Measurements from ENCODE around the gene MYMK.

MYMK gene

DNA sequence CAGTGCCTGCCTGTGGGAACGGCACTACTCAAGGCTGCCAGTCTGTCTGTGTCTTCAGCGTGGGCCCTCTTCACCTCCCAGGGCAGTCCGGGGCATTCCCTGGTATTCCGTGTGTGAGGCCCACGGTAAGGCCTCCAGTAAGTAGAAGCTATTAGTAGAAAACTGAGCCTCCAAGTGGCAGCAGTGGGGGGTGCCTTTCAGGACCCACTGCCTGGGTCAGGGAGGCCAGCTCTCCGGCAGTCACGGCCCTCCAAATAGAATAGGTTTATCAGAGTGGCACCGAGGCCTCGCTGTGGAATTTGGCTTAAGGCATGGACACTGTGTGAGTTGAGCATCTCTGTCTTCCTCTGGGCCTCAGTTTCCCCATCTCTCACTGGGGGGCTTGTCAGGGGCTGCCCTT lies 32.8 kb upstream of the MYMK start:
- TF ChIP-seq ARNTL (CRISPR knock-in tag; IDR thresholded peaks at IDR 0.05; ENCODE audit: borderline replicate concordance, low read depth) (no peak), ZNF70 (CRISPR knock-in tag; IDR thresholded peaks at IDR 0.05) (no peak), TCF4 (CRISPR knock-in tag; IDR thresholded peaks at IDR 0.05; ENCODE audit: borderline replicate concordance) (no peak), ZC3H10 (CRISPR knock-in tag; IDR thresholded peaks at IDR 0.05) (no peak), ZNF8 (CRISPR knock-in tag; IDR thresholded peaks at IDR 0.05) (no peak), SNAI2 (CRISPR knock-in tag; IDR thresholded peaks at IDR 0.05) (no peak), BACH2 (CRISPR knock-in tag; IDR thresholded peaks at IDR 0.05; ENCODE audit: borderline replicate concordance) (no peak)
- TF ChIP-seq, protein P1, sequence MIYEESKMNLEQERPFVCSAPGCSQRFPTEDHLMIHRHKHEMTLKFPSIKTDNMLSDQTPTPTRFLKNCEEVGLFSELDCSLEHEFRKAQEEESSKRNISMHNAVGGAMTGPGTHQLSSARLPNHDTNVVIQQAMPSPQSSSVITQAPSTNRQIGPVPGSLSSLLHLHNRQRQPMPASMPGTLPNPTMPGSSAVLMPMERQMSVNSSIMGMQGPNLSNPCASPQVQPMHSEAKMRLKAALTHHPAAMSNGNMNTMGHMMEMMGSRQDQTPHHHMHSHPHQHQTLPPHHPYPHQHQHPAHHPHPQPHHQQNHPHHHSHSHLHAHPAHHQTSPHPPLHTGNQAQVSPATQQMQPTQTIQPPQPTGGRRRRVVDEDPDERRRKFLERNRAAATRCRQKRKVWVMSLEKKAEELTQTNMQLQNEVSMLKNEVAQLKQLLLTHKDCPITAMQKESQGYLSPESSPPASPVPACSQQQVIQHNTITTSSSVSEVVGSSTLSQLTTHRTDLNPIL (CRISPR knock-in tag; IDR thresholded peaks at IDR 0.05; ENCODE audit: low read depth) = no peak
- TF ChIP-seq, protein P2, sequence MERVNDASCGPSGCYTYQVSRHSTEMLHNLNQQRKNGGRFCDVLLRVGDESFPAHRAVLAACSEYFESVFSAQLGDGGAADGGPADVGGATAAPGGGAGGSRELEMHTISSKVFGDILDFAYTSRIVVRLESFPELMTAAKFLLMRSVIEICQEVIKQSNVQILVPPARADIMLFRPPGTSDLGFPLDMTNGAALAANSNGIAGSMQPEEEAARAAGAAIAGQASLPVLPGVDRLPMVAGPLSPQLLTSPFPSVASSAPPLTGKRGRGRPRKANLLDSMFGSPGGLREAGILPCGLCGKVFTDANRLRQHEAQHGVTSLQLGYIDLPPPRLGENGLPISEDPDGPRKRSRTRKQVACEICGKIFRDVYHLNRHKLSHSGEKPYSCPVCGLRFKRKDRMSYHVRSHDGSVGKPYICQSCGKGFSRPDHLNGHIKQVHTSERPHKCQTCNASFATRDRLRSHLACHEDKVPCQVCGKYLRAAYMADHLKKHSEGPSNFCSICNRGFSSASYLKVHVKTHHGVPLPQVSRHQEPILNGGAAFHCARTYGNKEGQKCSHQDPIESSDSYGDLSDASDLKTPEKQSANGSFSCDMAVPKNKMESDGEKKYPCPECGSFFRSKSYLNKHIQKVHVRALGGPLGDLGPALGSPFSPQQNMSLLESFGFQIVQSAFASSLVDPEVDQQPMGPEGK (CRISPR knock-in tag; IDR thresholded peaks at IDR 0.05; ENCODE audit: borderline replicate concordance) = no peak
- TF ChIP-seq, protein P3, sequence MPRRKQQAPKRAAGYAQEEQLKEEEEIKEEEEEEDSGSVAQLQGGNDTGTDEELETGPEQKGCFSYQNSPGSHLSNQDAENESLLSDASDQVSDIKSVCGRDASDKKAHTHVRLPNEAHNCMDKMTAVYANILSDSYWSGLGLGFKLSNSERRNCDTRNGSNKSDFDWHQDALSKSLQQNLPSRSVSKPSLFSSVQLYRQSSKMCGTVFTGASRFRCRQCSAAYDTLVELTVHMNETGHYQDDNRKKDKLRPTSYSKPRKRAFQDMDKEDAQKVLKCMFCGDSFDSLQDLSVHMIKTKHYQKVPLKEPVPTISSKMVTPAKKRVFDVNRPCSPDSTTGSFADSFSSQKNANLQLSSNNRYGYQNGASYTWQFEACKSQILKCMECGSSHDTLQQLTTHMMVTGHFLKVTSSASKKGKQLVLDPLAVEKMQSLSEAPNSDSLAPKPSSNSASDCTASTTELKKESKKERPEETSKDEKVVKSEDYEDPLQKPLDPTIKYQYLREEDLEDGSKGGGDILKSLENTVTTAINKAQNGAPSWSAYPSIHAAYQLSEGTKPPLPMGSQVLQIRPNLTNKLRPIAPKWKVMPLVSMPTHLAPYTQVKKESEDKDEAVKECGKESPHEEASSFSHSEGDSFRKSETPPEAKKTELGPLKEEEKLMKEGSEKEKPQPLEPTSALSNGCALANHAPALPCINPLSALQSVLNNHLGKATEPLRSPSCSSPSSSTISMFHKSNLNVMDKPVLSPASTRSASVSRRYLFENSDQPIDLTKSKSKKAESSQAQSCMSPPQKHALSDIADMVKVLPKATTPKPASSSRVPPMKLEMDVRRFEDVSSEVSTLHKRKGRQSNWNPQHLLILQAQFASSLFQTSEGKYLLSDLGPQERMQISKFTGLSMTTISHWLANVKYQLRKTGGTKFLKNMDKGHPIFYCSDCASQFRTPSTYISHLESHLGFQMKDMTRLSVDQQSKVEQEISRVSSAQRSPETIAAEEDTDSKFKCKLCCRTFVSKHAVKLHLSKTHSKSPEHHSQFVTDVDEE (CRISPR knock-in tag; IDR thresholded peaks at IDR 0.05) = no peak
- ATAC-seq = no peak

DNA sequence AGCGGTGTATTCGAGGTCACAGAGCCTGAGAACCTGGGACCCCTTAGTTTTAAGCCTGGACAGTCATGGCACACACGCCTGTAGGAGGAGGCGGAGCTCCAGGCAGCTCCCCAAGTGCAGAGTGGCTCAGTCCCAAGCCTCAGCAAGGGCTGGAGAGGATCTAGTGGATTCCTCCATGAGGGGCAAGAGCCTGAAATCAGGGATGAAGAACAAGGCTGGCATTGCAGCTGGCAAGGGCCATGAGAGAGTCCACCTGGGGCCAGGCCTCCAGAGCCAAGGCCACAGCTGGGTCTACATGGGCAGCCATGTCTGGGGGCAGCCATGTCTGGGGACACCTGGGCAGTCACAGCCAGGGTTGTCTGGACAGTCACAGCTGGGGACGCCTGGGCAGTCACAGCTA lies 31.6 kb upstream of the MYMK start:
- TF ChIP-seq, protein P2 (CRISPR knock-in tag; IDR thresholded peaks at IDR 0.05; ENCODE audit: borderline replicate concordance) = no peak
- no peak for TF ChIP-seq OSR1 (CRISPR knock-in tag; IDR thresholded peaks at IDR 0.05)
- TF ChIP-seq RARB (CRISPR knock-in tag; IDR thresholded peaks at IDR 0.05) = no peak
- no peak for TF ChIP-seq GLIS3 (CRISPR knock-in tag; IDR thresholded peaks at IDR 0.05)
- TF ChIP-seq ARNTL (CRISPR knock-in tag; IDR thresholded peaks at IDR 0.05; ENCODE audit: borderline replicate concordance, low read depth) = no peak
- TF ChIP-seq SNAI2 (CRISPR knock-in tag; IDR thresholded peaks at IDR 0.05) = no peak
- no peak for TF ChIP-seq TOX (CRISPR knock-in tag; IDR thresholded peaks at IDR 0.05; ENCODE audit: borderline replicate concordance)
- TF ChIP-seq TCF4 (CRISPR knock-in tag; IDR thresholded peaks at IDR 0.05; ENCODE audit: borderline replicate concordance) = no peak
- no peak for TF ChIP-seq CSDC2 (CRISPR knock-in tag; IDR thresholded peaks at IDR 0.05)
- TF ChIP-seq ZNF8 (CRISPR knock-in tag; IDR thresholded peaks at IDR 0.05) = no peak
- ATAC-seq = no peak

DNA sequence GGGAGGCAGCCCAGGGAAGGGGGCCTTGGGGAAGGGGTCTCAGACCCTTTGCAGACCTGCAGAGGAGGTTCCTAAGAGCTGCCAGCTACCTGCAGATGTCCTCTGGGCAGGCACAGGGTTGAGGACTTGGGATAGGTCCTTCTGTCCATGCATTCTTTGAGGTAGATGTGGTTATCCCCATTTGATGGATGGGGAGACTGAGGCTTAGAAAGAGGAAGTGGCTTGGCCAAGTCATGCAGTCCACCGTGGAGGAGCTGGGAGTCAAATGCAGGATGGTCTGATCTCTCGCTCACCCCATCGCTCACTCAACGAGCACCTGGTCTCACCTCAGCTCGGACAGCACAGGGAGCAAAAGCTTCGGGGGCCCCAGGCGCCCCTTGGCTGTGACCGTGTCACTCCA lies 30.0 kb upstream of the MYMK start:
- no peak for ATAC-seq
- no peak for TF ChIP-seq BACH2 (CRISPR knock-in tag; IDR thresholded peaks at IDR 0.05; ENCODE audit: borderline replicate concordance)

DNA sequence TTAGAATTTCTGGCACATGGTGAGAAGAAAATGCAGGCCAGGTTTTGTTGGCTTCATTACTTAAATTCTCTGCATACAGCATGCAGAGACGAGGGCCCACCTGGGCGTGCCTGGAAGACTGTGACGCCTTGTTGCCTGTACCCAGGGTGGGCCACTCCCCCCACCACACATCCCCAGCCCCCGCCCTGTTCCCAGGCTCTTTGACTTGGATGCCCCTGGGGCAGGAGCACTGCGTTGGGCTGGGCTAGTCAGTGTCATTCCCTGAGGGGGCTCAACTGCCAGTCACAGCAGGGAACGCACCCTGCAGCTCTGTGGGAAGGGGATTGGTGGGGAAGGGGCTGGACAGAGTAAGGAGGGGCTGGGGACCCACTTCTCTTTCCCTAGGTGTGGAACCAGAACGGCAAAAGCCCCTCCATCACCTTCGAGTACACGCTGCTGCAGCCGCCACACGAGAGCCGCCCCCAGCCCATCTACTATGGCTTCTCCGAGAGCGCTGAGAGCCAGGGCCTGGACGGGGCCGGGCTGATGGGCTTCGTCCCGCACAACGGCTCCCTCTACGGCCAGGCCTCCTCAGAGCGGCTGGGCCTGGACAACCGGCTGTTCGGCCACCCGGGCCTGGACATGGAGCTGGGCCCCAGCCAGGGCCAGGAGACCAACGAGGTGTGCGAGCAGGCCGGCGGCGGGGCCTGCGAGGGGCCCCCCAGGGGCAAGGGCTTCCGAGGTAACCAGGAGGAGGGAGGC lies 29.4 kb upstream of the MYMK start:
- TF ChIP-seq, protein P4, sequence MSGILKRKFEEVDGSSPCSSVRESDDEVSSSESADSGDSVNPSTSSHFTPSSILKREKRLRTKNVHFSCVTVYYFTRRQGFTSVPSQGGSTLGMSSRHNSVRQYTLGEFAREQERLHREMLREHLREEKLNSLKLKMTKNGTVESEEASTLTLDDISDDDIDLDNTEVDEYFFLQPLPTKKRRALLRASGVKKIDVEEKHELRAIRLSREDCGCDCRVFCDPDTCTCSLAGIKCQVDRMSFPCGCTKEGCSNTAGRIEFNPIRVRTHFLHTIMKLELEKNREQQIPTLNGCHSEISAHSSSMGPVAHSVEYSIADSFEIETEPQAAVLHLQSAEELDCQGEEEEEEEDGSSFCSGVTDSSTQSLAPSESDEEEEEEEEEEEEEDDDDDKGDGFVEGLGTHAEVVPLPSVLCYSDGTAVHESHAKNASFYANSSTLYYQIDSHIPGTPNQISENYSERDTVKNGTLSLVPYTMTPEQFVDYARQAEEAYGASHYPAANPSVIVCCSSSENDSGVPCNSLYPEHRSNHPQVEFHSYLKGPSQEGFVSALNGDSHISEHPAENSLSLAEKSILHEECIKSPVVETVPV (CRISPR knock-in tag; IDR thresholded peaks at IDR 0.05) = no peak
- TF ChIP-seq TCF4 (CRISPR knock-in tag; IDR thresholded peaks at IDR 0.05; ENCODE audit: borderline replicate concordance) (no peak), RARB (CRISPR knock-in tag; IDR thresholded peaks at IDR 0.05) (no peak), BACH2 (CRISPR knock-in tag; IDR thresholded peaks at IDR 0.05; ENCODE audit: borderline replicate concordance) (no peak), SNAI2 (CRISPR knock-in tag; IDR thresholded peaks at IDR 0.05) (no peak), PPARA (CRISPR knock-in tag; IDR thresholded peaks at IDR 0.05; ENCODE audit: borderline replicate concordance) (no peak), ZNF8 (CRISPR knock-in tag; IDR thresholded peaks at IDR 0.05) (no peak), ZNF70 (CRISPR knock-in tag; IDR thresholded peaks at IDR 0.05) (no peak)
- TF ChIP-seq, protein P2 (CRISPR knock-in tag; IDR thresholded peaks at IDR 0.05; ENCODE audit: borderline replicate concordance) = no peak
- no peak for ATAC-seq

All from SK-N-SH treated with all-trans-retinoic acid at 6 μM for 48 hours (cell line).